K562 (cell line): ENCODE measurements around the gene FOXN3. TPM values are rescaled to one million over a fixed set of nuclear protein-coding genes. Genes with fewer than 3 reads are reported as not detected.

Experiments
- ATAC-seq: fragments of 200-7000 bp; cut with Tn5 transposase; 3 replicates; pipeline ENCODE4 v1.9.1; 2020; ENCODE audit warnings: moderate library complexity
- BruUV-seq: library from RNA; stranded (reverse); fragments of 400-500 nt; replicated peaks from 2 replicates; lab custom pipeline; 2021; lab: Mats Ljungman, UMichigan
- CTCF ChIA-PET: fragments of 300-600 bp; formaldehyde crosslinking; extraction: SDS; loops from one replicate; lab custom pipeline; 2021; ENCODE audit warnings: low intra/inter-chr PET ratio; lab: Yijun Ruan, JAX
- POLR2A ChIA-PET: fragments of 300-600, 350-650 bp; sonication (Branson Sonifier 250); formaldehyde crosslinking; extraction: SDS; loops from one replicate; lab custom pipeline; 2021; ENCODE audit warnings: antibody characterized with exemption, inconsistent platforms; lab: Yijun Ruan, JAX
- DNase-seq, 4 experiments: peaks; one replicate each; pipeline versions ENCODE4 v3.0.0 to v3.0.0-alpha.2; 2011 to 2018; ENCODE audit warnings: low spot score in 3 of 4, mixed read lengths in 3 of 4; ENCODE audit errors: extremely low read depth in 1 of 4
- FAIRE-seq: peaks from 2 replicates; lab custom pipeline; 2011; peaks lifted over from hg19 to GRCh38; lab: Jason Lieb, UNC
- H2AFZ ChIP-seq: 2 replicates; pipeline ENCODE4 v1.6.0; 2011; ENCODE audit warnings: low read depth, low read length, control low read depth, inconsistent platforms
- H3K27ac ChIP-seq: fragments of 200-600 bp; 3 replicates; pipeline ENCODE4 v1.8.0; 2011; ENCODE audit warnings: low read depth, mild to moderate bottlenecking, control low read depth, inconsistent platforms, low read length, moderate library complexity, mixed read lengths; ENCODE audit errors: extremely low read depth
- H3K27me3 ChIP-seq, 2 experiments: fragments of 300-600 bp in 1 of 2; 2 replicates in 1 of 2; 3 replicates in 1 of 2; pipeline versions ENCODE4 v1.6.0 to v1.8.0; 2011; ENCODE audit warnings: inconsistent platforms in 2 of 2, low read length in 2 of 2, mild to moderate bottlenecking in 1 of 2, mixed read lengths in 1 of 2, moderate library complexity in 1 of 2; ENCODE audit not compliant: control insufficient read depth in 2 of 2, insufficient read depth in 2 of 2
- H3K36me3 ChIP-seq: fragments of 300-600 bp; 3 replicates; pipeline ENCODE4 v1.8.0; 2011; ENCODE audit warnings: mild to moderate bottlenecking, low read length, inconsistent platforms; ENCODE audit not compliant: control insufficient read depth, insufficient read depth
- H3K4me1 ChIP-seq, 2 experiments: fragments of 200-600 bp in 1 of 2; replicated peaks in 1 of 2; 2 replicates in 1 of 2; 3 replicates in 1 of 2; pipeline versions ENCODE4 v1.5.1 to v1.8.0; 2011; ENCODE audit warnings: inconsistent platforms in 2 of 2, low read length in 2 of 2, mild to moderate bottlenecking in 1 of 2, mixed read lengths in 1 of 2, moderate library complexity in 1 of 2; ENCODE audit not compliant: control insufficient read depth in 2 of 2, insufficient read depth in 2 of 2
- H3K4me2 ChIP-seq: 2 replicates; pipeline ENCODE4 v1.6.1; 2011; ENCODE audit warnings: low read length, control low read depth, inconsistent platforms, mixed read lengths; ENCODE audit not compliant: insufficient read depth
- H3K4me3 ChIP-seq: fragments of 200-600 bp; sonication (generic), shearing (Covaris generic); 2 replicates; pipeline ENCODE4 v1.5.1; 2016; ENCODE audit warnings: control low read depth, inconsistent platforms
- H3K79me2 ChIP-seq: fragments of 200-600 bp; 3 replicates; pipeline ENCODE4 v1.8.0; 2011; ENCODE audit warnings: low read length, inconsistent platforms; ENCODE audit not compliant: control insufficient read depth, insufficient read depth
- H3K9ac ChIP-seq, 2 experiments: 2 replicates each; pipeline versions ENCODE4 v1.6.0 to v1.6.1; 2011; ENCODE audit warnings: low read depth in 2 of 2, low read length in 2 of 2, control low read depth in 1 of 2, inconsistent platforms in 1 of 2, mild to moderate bottlenecking in 1 of 2, mixed read lengths in 1 of 2; ENCODE audit not compliant: insufficient read depth in 1 of 2
- H3K9me1 ChIP-seq: one replicate; pipeline ENCODE4 v1.6.0; 2011; ENCODE audit warnings: inconsistent platforms, mild to moderate bottlenecking, low read length, moderate library complexity; ENCODE audit not compliant: control insufficient read depth, insufficient read depth
- H3K9me3 ChIP-seq: replicated peaks from 2 replicates; pipeline ENCODE4 v1.5.1; 2011; ENCODE audit warnings: low read depth, low read length, inconsistent platforms; ENCODE audit not compliant: control insufficient read depth, insufficient read depth
- H4K20me1 ChIP-seq: replicated peaks from 2 replicates; pipeline ENCODE4 v1.6.1; 2011; ENCODE audit warnings: low read length, inconsistent platforms, mixed read lengths; ENCODE audit not compliant: control insufficient read depth, insufficient read depth
- ARID1B ChIP-seq: fragments of 450-650 bp; IDR thresholded peaks from 2 replicates; pipeline ENCODE4 v1.6.1; 2016; ENCODE audit warnings: antibody characterized with exemption, mild to moderate bottlenecking, inconsistent platforms
- CBFA2T2 ChIP-seq: fragments of 450-650 bp; conservative IDR thresholded peaks from 2 replicates; pipeline ENCODE4 v1.6.1; 2017; ENCODE audit warnings: mild to moderate bottlenecking
- CTBP1 ChIP-seq: fragments of 450-650 bp; IDR thresholded peaks from 2 replicates; pipeline ENCODE4 v1.6.1; 2016; ENCODE audit warnings: borderline replicate concordance
- DPF2 ChIP-seq: fragments of 450-650 bp; IDR thresholded peaks from 2 replicates; pipeline ENCODE4 v1.6.1; 2016
- E2F6 ChIP-seq, 2 experiments: IDR thresholded peaks; 2 replicates each; pipeline ENCODE4 v1.6.1; 2011; ENCODE audit warnings: borderline replicate concordance in 1 of 2, control low read depth in 1 of 2, low read depth in 1 of 2, low read length in 1 of 2, mild to moderate bottlenecking in 1 of 2, mixed read lengths in 1 of 2, moderate library complexity in 1 of 2; ENCODE audit not compliant: insufficient read depth in 1 of 2, insufficient read length in 1 of 2, poor library complexity in 1 of 2, severe bottlenecking in 1 of 2; ENCODE audit errors: extremely low read depth in 1 of 2
- EP400 ChIP-seq: fragments of 450-650 bp; IDR thresholded peaks from 2 replicates; pipeline ENCODE4 v1.6.1; 2017; ENCODE audit warnings: antibody characterized with exemption, mild to moderate bottlenecking, moderate library complexity
- JUND ChIP-seq, 2 experiments: IDR thresholded peaks; 2 replicates in 1 of 2; 3 replicates in 1 of 2; pipeline ENCODE4 v1.6.1; 2011; ENCODE audit warnings: borderline replicate concordance in 2 of 2, low read depth in 2 of 2, low read length in 2 of 2, improper control_type of control experiment in 1 of 2, missing biosample characterization in 1 of 2, missing genetic modification characterization in 1 of 2, missing genetic modification reagents in 1 of 2
- KLF13 ChIP-seq: fragments of 450-650 bp; IDR thresholded peaks from 2 replicates; pipeline ENCODE4 v1.6.1; 2016; ENCODE audit warnings: missing genetic modification characterization, low read depth, mild to moderate bottlenecking, missing compliant biosample characterization, moderate library complexity, borderline replicate concordance
- MXI1 ChIP-seq: IDR thresholded peaks from 2 replicates; pipeline ENCODE4 v1.6.1; 2011; ENCODE audit warnings: low read depth, mild to moderate bottlenecking, improper control_type of control experiment, low read length
- MYC ChIP-seq, 2 experiments: fragments of 250-450 bp in 1 of 2; sonication (Bioruptor Pico) in 1 of 2; IDR thresholded peaks; 2 replicates each; pipeline versions ENCODE4 v1.5.1 to v1.6.1; 2012 to 2021; ENCODE audit warnings: low read depth in 2 of 2, borderline replicate concordance in 1 of 2, improper control_type of control experiment in 1 of 2, low read length in 1 of 2, mild to moderate bottlenecking in 1 of 2, moderate library complexity in 1 of 2
- PHB ChIP-seq: fragments of 250-450 bp; sonication (Bioruptor Pico); IDR thresholded peaks from 2 replicates; pipeline ENCODE4 v1.5.0; 2021
- SMAD4 ChIP-seq: fragments of 250-450 bp; sonication (Bioruptor Pico); conservative IDR thresholded peaks from 2 replicates; pipeline ENCODE4 v1.8.0; 2021; ENCODE audit warnings: inconsistent platforms, mild to moderate bottlenecking, moderate library complexity
- TCF3 ChIP-seq: sonication (generic); formaldehyde crosslinking; IDR thresholded peaks from 2 replicates; pipeline ENCODE4 v1.4.0; 2020; ENCODE audit warnings: mild to moderate bottlenecking, missing genetic modification reagents
- ZNF384 ChIP-seq: IDR thresholded peaks from 2 replicates; pipeline ENCODE4 v1.6.1; 2012; ENCODE audit warnings: low read depth, low read length, improper control_type of control experiment
- ZNF639 ChIP-seq, 2 experiments: fragments of 200-800 bp in 1 of 2; sonication (Bioruptor generic) in 1 of 2; sonication (generic) in 1 of 2; formaldehyde crosslinking in 1 of 2; IDR thresholded peaks in 1 of 2; conservative IDR thresholded peaks in 1 of 2; 2 replicates each; pipeline versions ENCODE4 v1.5.0 to v1.6.1; 2016 to 2020; ENCODE audit warnings: missing compliant biosample characterization in 1 of 2, missing genetic modification characterization in 1 of 2, missing genetic modification reagents in 1 of 2
- WGBS: fragments of 100-300 bp; shearing (Covaris generic); methylation state at CpG from one replicate; pipeline ENCODE4 v1.1.6; 2016; ENCODE audit warnings: low coverage, mixed read lengths; ENCODE audit not compliant: insufficient coverage; ENCODE audit errors: missing lambda C conversion rate; 5-methylcytosine and 5-hydroxymethylcytosine counted together
- in situ Hi-C: fragments of 300-500 bp; cut with MboI; formaldehyde crosslinking; loops from 4 replicates; pipeline ENCODE4 v1.15.0; 2018; ENCODE audit warnings: inconsistent platforms, mixed read lengths
- intact Hi-C: fragments of 100-400 bp; cut with micrococcal nuclease; formaldehyde crosslinking; loops from 2 replicates; pipeline ENCODE4 v1.14.2; 2022
- polyA plus RNA-seq, 8 experiments: library from polyadenylated mRNA; depleted of rRNA in 4 of 8; stranded (reverse) in 5 of 8; unstranded in 3 of 8; fragments of >200 nt; fragmentation: Nextera tagmentation in 2 of 8; fragmentation: Illumina TruSeq in 1 of 8; extraction: Ambion mirVana in 2 of 8; extraction: Trizol in 1 of 8; gene quantifications; 2 replicates each; pipeline versions ENCODE4 v1.2.1 to v1.2.3, GENCODE V29; 2011 to 2014; ENCODE audit warnings: inconsistent platforms in 1 of 8, missing spikeins in 1 of 8
- total RNA-seq, 7 experiments: library from RNA; depleted of rRNA in 6 of 7; stranded (reverse); fragments of >200 nt in 6 of 7; fragmentation: Illumina TruSeq in 2 of 7; extraction: Trizol in 2 of 7; gene quantifications; 2 replicates each; pipeline versions ENCODE4 v1.2.1 to v1.2.3, GENCODE V29; 2011 to 2021; ENCODE audit warnings: low replicate concordance in 1 of 7

Gene FOXN3
- total and polyA plus RNA-seq, 9 of the 15 experiments (the other 6 are each of a cell fraction or from before 2014, with no cell fraction given) = 0.07 to 1.3 (median 0.40) TPM

GRCh38 chr14:89164168-89165073, 252.6 kb downstream of the FOXN3 start:
- Histone ChIP-seq H2AFZ (peak overlapping the region; percentile 88), H3K79me2 (no peaks in the 10 kb centered on the region), H4K20me1 (no peaks in the 10 kb centered on the region), H3K9me3 (no peaks in the 10 kb centered on the region), H3K4me1 (peaks cover 31 to 33% of the 10 kb centered on the region in 2 experiments), H3K36me3 (no peaks in the 10 kb centered on the region), H3K27ac (peak overlapping the region; percentile 95), H3K27me3 (no peaks in the 10 kb centered on the region), H3K9ac (peak overlapping the region; percentile 69 to 70; a peak in 3 of 4 replicates), H3K4me3 (no peak overlapping the region), H3K9me1 (no peaks in the 10 kb centered on the region), H3K4me2 (peak overlapping the region; percentile 78)
- 12% methylated on average over 14 of the region's 18 CpGs for whole genome bisulfite sequencing
- DNase-seq (peak; percentile 34 to 76 (median 47)), ATAC-seq (peak; percentile 74), FAIRE-seq (peak; percentile 84)
- CTCF ChIA-PET = no interaction called here
- BruUV-seq = no TSS peak
- POLR2A ChIA-PET = interaction anchor here (0.6 to 0.8 kb wide), 3 partner anchors 10 to 36 kb away, joined by 3 read pairs; no protein-coding TSS in a partner anchor
- intact Hi-C loops = no loop called here
- in situ Hi-C loops = no loop called here
- 0 out of 2 replicates have a peak, but pooled peaks have one; percentile 6 for TF ChIP-seq CBFA2T2
- TF ChIP-seq EP400 = peak; percentile 31; the same call in 1 of the 2 replicates
- no peak for TF ChIP-seq PHB
- peak; percentile 58 for TF ChIP-seq ARID1B
- TF ChIP-seq SMAD4 (CRISPR knock-in tag) = peak; percentile 66; the same call in 1 of the 2 replicates
- peak; percentile 48; the same call in 1 of the 2 replicates for TF ChIP-seq DPF2
- TF ChIP-seq ZNF384 = no peak
- TF ChIP-seq MXI1 = no peak
- peak; percentile 61; the same call in 1 of the 2 replicates for TF ChIP-seq JUND (IDR thresholded peaks at IDR 0.05; ENCODE audit: borderline replicate concordance, low read depth, low read length)
- TF ChIP-seq JUND (tag; IDR thresholded peaks at IDR 0.05; ENCODE audit: borderline replicate concordance, low read depth, low read length) = peak; percentile 58; the same call in 1 of the 3 replicates
- peak; percentile 41; the same call in 1 of the 2 replicates for TF ChIP-seq CTBP1
- TF ChIP-seq E2F6 (IDR thresholded peaks at IDR 0.05; ENCODE audit: borderline replicate concordance in 1 of 2, extremely low read depth in 1 of 2, insufficient read depth in 1 of 2, insufficient read length in 1 of 2, low read depth in 1 of 2, low read length in 1 of 2, poor library complexity in 1 of 2, severe bottlenecking in 1 of 2) = peak in 1 of 2 experiments; percentile 48
- TF ChIP-seq MYC (IDR thresholded peaks at IDR 0.05; ENCODE audit: low read depth, low read length) = peak; percentile 18; the same call in 1 of the 2 replicates
- no peak for TF ChIP-seq MYC (CRISPR knock-in tag; IDR thresholded peaks at IDR 0.05; ENCODE audit: borderline replicate concordance, low read depth)
- TF ChIP-seq TCF3 (CRISPR knock-in tag) = peak; percentile 58; the same call in 1 of the 2 replicates
- TF ChIP-seq KLF13 = no peak
- 0 out of 4 replicates have a peak, but pooled peaks of 1 of the 2 experiments have one; percentile 16 for TF ChIP-seq ZNF639 (CRISPR knock-in tag; conservative IDR thresholded peaks at IDR 0.05 in 1 of 2, IDR thresholded peaks at IDR 0.05 in 1 of 2)
